ENCODE data around the gene RAMACL.

Gene RAMACL

GRCh38 chr6:166562726-166563125 is 23.8 kb downstream of the RAMACL start:
- TF ChIP-seq CTCF (IDR thresholded peaks at IDR 0.05; ENCODE audit: extremely low read depth, insufficient read depth, missing control alignments) = no peak
- in situ Hi-C loops (cut with MboI; ENCODE audit: low pct_unique_long_range_greater_than_20kb, low sequenced_read_pairs, unreplicated experiment) = no loop called here
- DNase-seq (ENCODE audit: low spot score) = no peak

GRCh38 chr6:166561771-166562359 is 24.6 kb downstream of the RAMACL start:
- in situ Hi-C loops (cut with MboI; ENCODE audit: low pct_unique_long_range_greater_than_20kb, low sequenced_read_pairs, unreplicated experiment) = no loop called here
- DNase-seq (ENCODE audit: low spot score) = no peak

GRCh38 chr6:166560222-166560621 is 26.3 kb downstream of the RAMACL start:
- in situ Hi-C loops (cut with MboI; ENCODE audit: low pct_unique_long_range_greater_than_20kb, low sequenced_read_pairs, unreplicated experiment) = no loop called here
- DNase-seq (ENCODE audit: low spot score) = no peak
- no peak for TF ChIP-seq CTCF (IDR thresholded peaks at IDR 0.05; ENCODE audit: extremely low read depth, insufficient read depth, missing control alignments)

More at GRCh38 chr6:166561771-166562359, 24.6 kb downstream of the RAMACL start:
- TF ChIP-seq CTCF (IDR thresholded peaks at IDR 0.05; ENCODE audit: extremely low read depth, insufficient read depth, missing control alignments) = no peak

- no peak for DNase-seq (ENCODE audit: low spot score)
- in situ Hi-C loops (cut with MboI; ENCODE audit: low pct_unique_long_range_greater_than_20kb, low sequenced_read_pairs, unreplicated experiment) = no loop called here
- TF ChIP-seq CTCF (IDR thresholded peaks at IDR 0.05; ENCODE audit: extremely low read depth, insufficient read depth, missing control alignments) = no peak
These were observed 26.8 kb downstream of the RAMACL start for GRCh38 chr6:166559662-166560061.

- DNase-seq (ENCODE audit: low spot score) = no peak
- TF ChIP-seq CTCF (IDR thresholded peaks at IDR 0.05; ENCODE audit: extremely low read depth, insufficient read depth, missing control alignments) = no peak
- in situ Hi-C loops (cut with MboI; ENCODE audit: low pct_unique_long_range_greater_than_20kb, low sequenced_read_pairs, unreplicated experiment) = no loop called here
These were observed 27.3 kb downstream of the RAMACL start for GRCh38 chr6:166559211-166559610.

- no peak for DNase-seq (ENCODE audit: low spot score)
- in situ Hi-C loops (cut with MboI; ENCODE audit: low pct_unique_long_range_greater_than_20kb, low sequenced_read_pairs, unreplicated experiment) = no loop called here
- no peak for TF ChIP-seq CTCF (IDR thresholded peaks at IDR 0.05; ENCODE audit: extremely low read depth, insufficient read depth, missing control alignments)
These were observed 28.1 kb downstream of the RAMACL start for GRCh38 chr6:166558156-166559005.
